22Rv1 (cell line): Measurements from ENCODE around the gene PLXNA2.

Source experiments
- H3K27ac ChIP-seq: fragments of 450-650 bp; 2 replicates; pipeline ENCODE4 v1.5.1; 2017
- ZFX ChIP-seq: fragments of 450-650 bp; IDR thresholded peaks from 2 replicates; pipeline ENCODE4 v1.6.1; 2017; ENCODE audit warnings: antibody characterized with exemption, borderline replicate concordance
- TF ChIP-seq, protein P1 (sequence below): fragments of 450-650 bp; IDR thresholded peaks from 2 replicates; pipeline ENCODE4 v1.5.1; 2017; ENCODE audit warnings: mild to moderate bottlenecking

The PLXNA2 gene

DNA sequence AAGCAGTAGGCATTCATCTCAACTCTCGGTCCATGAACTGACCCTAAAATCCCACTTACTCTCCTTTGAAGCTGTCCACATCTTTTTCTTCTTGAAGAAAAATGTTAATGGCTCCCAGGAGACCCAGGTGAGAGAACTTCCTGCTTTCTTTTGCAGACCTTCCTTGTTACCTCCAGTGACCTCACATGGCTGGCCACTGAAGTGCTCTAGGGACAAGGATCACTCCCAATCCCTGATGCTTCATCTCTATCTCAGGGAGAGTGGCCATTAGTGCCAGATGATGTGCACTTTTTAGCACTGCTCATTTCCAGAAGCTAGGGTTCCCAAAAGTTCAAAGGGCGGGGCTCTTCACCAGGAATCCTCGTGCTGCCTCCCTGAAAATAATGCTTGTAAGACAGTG lies 16.2 kb downstream of the PLXNA2 start:
- TF ChIP-seq, protein P1, sequence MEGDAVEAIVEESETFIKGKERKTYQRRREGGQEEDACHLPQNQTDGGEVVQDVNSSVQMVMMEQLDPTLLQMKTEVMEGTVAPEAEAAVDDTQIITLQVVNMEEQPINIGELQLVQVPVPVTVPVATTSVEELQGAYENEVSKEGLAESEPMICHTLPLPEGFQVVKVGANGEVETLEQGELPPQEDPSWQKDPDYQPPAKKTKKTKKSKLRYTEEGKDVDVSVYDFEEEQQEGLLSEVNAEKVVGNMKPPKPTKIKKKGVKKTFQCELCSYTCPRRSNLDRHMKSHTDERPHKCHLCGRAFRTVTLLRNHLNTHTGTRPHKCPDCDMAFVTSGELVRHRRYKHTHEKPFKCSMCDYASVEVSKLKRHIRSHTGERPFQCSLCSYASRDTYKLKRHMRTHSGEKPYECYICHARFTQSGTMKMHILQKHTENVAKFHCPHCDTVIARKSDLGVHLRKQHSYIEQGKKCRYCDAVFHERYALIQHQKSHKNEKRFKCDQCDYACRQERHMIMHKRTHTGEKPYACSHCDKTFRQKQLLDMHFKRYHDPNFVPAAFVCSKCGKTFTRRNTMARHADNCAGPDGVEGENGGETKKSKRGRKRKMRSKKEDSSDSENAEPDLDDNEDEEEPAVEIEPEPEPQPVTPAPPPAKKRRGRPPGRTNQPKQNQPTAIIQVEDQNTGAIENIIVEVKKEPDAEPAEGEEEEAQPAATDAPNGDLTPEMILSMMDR, result no peak
- no peak for TF ChIP-seq ZFX
- H3K27ac ChIP-seq, result no peak overlapping the region

GRCh38 chr1:208227366-208227765 lies 16.8 kb downstream of the PLXNA2 start:
- no peak for TF ChIP-seq ZFX
- TF ChIP-seq, protein P1, result no peak
- H3K27ac ChIP-seq, result no peak overlapping the region

- H3K27ac ChIP-seq, result no peak overlapping the region
These were observed 17.9 kb downstream of the PLXNA2 start for GRCh38 chr1:208225954-208226937.

DNA sequence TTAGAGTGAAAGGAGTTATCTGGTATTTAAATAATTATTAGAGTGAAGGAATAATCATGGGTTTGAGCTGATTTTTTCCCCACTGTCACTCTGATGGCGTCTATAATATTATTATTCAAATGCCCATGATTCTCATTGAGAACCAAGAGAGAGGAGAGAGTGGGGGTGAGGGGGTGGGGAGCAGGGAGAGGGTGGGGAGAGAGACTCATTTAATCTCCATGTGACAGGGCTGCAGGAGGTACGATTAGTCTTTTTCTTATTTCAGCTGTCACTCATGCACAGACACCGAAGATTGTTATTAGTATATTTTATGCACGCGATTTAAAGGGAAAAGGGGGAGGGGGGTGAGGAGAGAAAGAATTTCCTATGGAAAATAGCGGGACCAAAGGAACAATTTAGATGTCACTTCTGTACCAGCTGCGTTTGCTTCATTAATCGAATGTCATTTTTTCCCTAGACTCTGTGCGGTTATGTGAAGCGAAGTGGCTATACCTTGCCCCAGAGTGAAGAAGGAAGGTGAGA lies 19.9 kb downstream of the PLXNA2 start:
- TF ChIP-seq, protein P1, result no peak
- no peak for TF ChIP-seq ZFX
- H3K27ac ChIP-seq, result no peak overlapping the region

More at GRCh38 chr1:208225954-208226937, 17.9 kb downstream of the PLXNA2 start:
- TF ChIP-seq, protein P1, result no peak
- TF ChIP-seq ZFX, result no peak

DNA sequence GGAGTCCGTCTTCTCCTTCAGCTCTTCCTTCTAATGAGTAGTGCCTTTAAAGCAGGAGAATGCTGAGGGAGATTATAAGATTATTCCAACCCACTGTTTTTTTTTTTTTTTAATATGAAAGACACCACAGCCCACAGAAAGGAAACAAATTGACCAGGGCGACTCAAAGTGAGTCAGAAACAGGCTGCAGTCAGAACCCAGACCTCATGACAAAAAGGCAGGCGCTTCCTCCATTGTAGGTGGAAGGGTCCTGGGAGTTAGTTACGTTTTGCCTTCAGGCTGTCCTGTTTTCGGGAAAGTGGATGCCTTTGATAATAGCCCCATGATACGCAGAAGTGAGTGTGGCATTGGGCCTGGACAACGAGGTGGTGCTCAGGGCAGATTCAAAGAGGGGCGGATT lies 21.0 kb downstream of the PLXNA2 start:
- H3K27ac ChIP-seq, result no peak overlapping the region
- TF ChIP-seq, protein P1, result no peak
- TF ChIP-seq ZFX, result no peak

DNA sequence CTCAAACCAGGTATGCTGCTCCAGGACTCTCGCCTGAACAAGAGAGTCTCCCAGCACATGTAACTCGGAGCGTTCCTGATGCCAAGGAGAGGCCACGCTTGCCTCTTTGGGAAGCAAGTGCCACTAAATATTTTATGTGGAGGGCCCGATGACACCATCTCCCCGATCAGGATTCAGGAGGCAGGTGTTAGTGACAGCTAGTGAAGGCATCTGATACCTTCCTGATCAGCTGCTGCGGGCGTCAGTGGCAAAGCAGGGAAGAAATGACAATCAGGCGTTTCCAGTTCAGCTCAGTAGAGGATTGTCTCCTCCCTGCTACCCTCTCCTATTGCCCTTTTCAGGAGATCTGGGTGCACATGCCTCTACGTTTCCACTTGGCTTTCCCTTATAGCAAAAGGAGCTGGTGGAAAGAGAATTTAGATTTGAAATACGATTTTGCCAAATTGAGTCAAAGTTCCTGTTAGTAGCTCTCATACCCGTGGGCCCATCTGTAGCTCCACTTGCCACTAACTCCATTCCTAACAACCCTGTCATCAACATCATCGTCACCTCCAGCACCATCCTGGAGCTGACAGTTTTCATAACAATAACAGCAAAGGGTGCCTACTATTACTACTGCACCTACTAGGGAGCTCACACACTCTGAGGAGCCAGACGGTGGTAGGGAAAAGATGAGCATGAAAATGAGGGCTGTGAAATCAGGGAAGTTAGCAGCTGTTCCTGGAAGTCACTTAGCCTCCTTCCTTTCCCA lies 21.6 kb downstream of the PLXNA2 start:
- H3K27ac ChIP-seq, result no peak overlapping the region
- TF ChIP-seq ZFX, result no peak
- TF ChIP-seq, protein P1, result no peak

- no peak for TF ChIP-seq ZFX
- TF ChIP-seq, protein P1, result no peak
These were observed 22.9 kb downstream of the PLXNA2 start for GRCh38 chr1:208221291-208221622.

More at GRCh38 chr1:208221291-208221622, 22.9 kb downstream of the PLXNA2 start:
- no peak overlapping the region for H3K27ac ChIP-seq
